NCI-H510A (cell line): Measurements from ENCODE around the gene SLC12A9.

Experiments
- DNase-seq: peaks from one replicate; lab custom pipeline; 2025; lab: John Stamatoyannopoulos, UW

SLC12A9 gene

GRCh38 chr7:100882785-100883526 lies 30.4 kb downstream of the SLC12A9 start:
- no peak for DNase-seq

GRCh38 chr7:100884736-100885439 lies 32.4 kb downstream of the SLC12A9 start:
- DNase-seq: no peak

GRCh38 chr7:100885440-100886141 lies 33.1 kb downstream of the SLC12A9 start:
- DNase-seq: no peak

- no peak for DNase-seq
Observed at GRCh38 chr7:100886142-100886935, 33.8 kb downstream of the SLC12A9 start.

- DNase-seq: no peak
Observed at GRCh38 chr7:100886936-100887515, 34.5 kb downstream of the SLC12A9 start.

GRCh38 chr7:100887516-100888290 lies 35.2 kb downstream of the SLC12A9 start:
- DNase-seq: no peak

GRCh38 chr7:100888291-100888987 lies 35.9 kb downstream of the SLC12A9 start:
- DNase-seq: no peak

- peak; percentile 23 for DNase-seq
Observed at GRCh38 chr7:100888988-100889750, 36.7 kb downstream of the SLC12A9 start, which contains the start of gene UFSP1. Gene UFSP1, minus strand, starts transcription at chr7:100889715. Its CDS starts 444 bp downstream, at chr7:100889271.

- no peak for DNase-seq
Observed at GRCh38 chr7:100890653-100891567, 38.4 kb downstream of the SLC12A9 start.

- no peak for DNase-seq
Observed at GRCh38 chr7:100891568-100892247, 39.2 kb downstream of the SLC12A9 start.

GRCh38 chr7:100892364-100893317 lies 40.1 kb downstream of the SLC12A9 start:
- DNase-seq: no peak

GRCh38 chr7:100893318-100893895 lies 40.9 kb downstream of the SLC12A9 start:
- DNase-seq: no peak

- DNase-seq: no peak
Observed at GRCh38 chr7:100893910-100894721, 41.6 kb downstream of the SLC12A9 start.

GRCh38 chr7:100894860-100895700 lies 42.6 kb downstream of the SLC12A9 start:
- DNase-seq: no peak

GRCh38 chr7:100895701-100895955 lies 43.1 kb downstream of the SLC12A9 start, which contains the start of gene ACHE:
Gene ACHE, minus strand, starts transcription at chr7:100895888. Its CDS starts 1,656 bp downstream, at chr7:100894232.
- DNase-seq: no peak
